ENCODE data around the gene SMCO2.
A peak's percentile ranks its signal among the peaks of the same experiment; 100 is the strongest.
"Not testable (repeated sequence)": the region's sequence is repeated elsewhere in the genome, so short reads cannot be mapped to it uniquely, and the experiment has no call there.

Gene SMCO2

DNA sequence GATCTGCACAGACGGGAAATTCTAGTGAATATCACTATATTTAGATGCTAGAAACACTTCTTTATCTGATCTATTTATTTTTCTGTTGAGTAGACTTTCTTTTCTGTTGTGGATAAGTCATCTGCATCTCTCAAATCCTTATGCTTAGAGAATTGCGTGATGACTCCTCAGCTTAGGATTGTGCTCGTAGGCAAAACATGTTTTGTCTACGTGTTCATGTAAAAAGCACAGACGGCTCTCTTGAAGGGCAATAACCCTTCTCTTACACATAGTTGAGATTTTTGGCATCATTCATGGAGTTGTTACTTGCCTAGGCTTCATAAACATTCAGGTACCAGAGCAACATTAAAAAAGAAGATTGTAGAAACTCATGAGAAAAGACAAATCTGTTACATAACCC is 96.1 kb downstream of the SMCO2 start:
- no peak for TF ChIP-seq TOX (CRISPR knock-in tag; IDR thresholded peaks at IDR 0.05; ENCODE audit: borderline replicate concordance)
- no peak for TF ChIP-seq ZC3H10 (CRISPR knock-in tag; IDR thresholded peaks at IDR 0.05)
- TF ChIP-seq OSR1 (CRISPR knock-in tag; IDR thresholded peaks at IDR 0.05), result no peak
- TF ChIP-seq ISL1 (CRISPR knock-in tag; IDR thresholded peaks at IDR 0.05), result no peak
- no peak for TF ChIP-seq ZFP30 (CRISPR knock-in tag; IDR thresholded peaks at IDR 0.05)
- no peak for TF ChIP-seq SNAI2 (CRISPR knock-in tag; IDR thresholded peaks at IDR 0.05)
- no peak for TF ChIP-seq ZFP3 (CRISPR knock-in tag; IDR thresholded peaks at IDR 0.05)
- TF ChIP-seq, protein P1, sequence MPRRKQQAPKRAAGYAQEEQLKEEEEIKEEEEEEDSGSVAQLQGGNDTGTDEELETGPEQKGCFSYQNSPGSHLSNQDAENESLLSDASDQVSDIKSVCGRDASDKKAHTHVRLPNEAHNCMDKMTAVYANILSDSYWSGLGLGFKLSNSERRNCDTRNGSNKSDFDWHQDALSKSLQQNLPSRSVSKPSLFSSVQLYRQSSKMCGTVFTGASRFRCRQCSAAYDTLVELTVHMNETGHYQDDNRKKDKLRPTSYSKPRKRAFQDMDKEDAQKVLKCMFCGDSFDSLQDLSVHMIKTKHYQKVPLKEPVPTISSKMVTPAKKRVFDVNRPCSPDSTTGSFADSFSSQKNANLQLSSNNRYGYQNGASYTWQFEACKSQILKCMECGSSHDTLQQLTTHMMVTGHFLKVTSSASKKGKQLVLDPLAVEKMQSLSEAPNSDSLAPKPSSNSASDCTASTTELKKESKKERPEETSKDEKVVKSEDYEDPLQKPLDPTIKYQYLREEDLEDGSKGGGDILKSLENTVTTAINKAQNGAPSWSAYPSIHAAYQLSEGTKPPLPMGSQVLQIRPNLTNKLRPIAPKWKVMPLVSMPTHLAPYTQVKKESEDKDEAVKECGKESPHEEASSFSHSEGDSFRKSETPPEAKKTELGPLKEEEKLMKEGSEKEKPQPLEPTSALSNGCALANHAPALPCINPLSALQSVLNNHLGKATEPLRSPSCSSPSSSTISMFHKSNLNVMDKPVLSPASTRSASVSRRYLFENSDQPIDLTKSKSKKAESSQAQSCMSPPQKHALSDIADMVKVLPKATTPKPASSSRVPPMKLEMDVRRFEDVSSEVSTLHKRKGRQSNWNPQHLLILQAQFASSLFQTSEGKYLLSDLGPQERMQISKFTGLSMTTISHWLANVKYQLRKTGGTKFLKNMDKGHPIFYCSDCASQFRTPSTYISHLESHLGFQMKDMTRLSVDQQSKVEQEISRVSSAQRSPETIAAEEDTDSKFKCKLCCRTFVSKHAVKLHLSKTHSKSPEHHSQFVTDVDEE (CRISPR knock-in tag; IDR thresholded peaks at IDR 0.05), result no peak
- no peak for TF ChIP-seq BACH2 (CRISPR knock-in tag; IDR thresholded peaks at IDR 0.05; ENCODE audit: borderline replicate concordance)
- no peak for TF ChIP-seq TCF4 (CRISPR knock-in tag; IDR thresholded peaks at IDR 0.05; ENCODE audit: borderline replicate concordance)
- no peak for TF ChIP-seq ZNF8 (CRISPR knock-in tag; IDR thresholded peaks at IDR 0.05)
- TF ChIP-seq RARB (CRISPR knock-in tag; IDR thresholded peaks at IDR 0.05), result no peak
- peak; percentile 85 for ATAC-seq

DNA sequence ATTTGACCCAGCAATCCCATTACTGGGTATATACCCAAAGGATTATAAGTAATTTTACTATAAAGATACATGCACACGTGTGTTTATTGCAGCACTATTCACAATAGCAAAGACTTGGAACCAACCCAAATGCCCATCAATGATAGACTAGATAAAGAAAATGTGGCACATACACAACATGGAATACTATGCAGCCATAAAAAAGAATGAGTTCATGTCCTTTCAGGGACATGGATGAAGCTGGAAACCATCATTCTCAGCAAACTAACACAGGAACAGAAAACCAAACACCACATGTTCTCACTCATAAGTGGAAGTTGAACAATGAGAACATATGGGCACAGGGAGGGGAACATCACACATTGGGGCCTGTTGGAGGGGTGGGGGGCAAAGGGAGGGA is 98.3 kb downstream of the SMCO2 start:
- not testable (repeated sequence) for ATAC-seq

DNA sequence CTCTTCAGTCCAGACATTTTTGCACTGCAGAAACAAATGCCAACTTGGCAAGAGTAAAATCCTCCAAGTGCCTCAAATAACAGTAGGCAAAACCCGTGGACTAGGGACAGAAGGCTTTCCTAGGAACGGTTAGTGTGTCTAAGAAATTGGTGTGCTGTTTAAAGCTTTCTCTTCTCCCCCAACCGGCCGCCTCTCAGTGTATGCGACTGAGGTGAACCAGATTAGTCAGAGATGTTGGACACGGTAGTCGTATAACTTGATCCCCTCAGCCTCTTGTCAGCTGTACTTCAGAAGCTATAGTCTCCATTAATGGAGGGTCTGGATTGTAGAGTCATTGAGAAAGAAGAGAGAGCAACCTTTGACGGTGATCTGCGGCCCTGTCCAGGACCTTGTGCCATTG is 99.1 kb downstream of the SMCO2 start:
- TF ChIP-seq, protein P1 (CRISPR knock-in tag; IDR thresholded peaks at IDR 0.05), result no peak
- TF ChIP-seq, protein P2, sequence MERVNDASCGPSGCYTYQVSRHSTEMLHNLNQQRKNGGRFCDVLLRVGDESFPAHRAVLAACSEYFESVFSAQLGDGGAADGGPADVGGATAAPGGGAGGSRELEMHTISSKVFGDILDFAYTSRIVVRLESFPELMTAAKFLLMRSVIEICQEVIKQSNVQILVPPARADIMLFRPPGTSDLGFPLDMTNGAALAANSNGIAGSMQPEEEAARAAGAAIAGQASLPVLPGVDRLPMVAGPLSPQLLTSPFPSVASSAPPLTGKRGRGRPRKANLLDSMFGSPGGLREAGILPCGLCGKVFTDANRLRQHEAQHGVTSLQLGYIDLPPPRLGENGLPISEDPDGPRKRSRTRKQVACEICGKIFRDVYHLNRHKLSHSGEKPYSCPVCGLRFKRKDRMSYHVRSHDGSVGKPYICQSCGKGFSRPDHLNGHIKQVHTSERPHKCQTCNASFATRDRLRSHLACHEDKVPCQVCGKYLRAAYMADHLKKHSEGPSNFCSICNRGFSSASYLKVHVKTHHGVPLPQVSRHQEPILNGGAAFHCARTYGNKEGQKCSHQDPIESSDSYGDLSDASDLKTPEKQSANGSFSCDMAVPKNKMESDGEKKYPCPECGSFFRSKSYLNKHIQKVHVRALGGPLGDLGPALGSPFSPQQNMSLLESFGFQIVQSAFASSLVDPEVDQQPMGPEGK (CRISPR knock-in tag; IDR thresholded peaks at IDR 0.05; ENCODE audit: borderline replicate concordance), result no peak
- no peak for TF ChIP-seq OSR1 (CRISPR knock-in tag; IDR thresholded peaks at IDR 0.05)
- TF ChIP-seq, protein P3, sequence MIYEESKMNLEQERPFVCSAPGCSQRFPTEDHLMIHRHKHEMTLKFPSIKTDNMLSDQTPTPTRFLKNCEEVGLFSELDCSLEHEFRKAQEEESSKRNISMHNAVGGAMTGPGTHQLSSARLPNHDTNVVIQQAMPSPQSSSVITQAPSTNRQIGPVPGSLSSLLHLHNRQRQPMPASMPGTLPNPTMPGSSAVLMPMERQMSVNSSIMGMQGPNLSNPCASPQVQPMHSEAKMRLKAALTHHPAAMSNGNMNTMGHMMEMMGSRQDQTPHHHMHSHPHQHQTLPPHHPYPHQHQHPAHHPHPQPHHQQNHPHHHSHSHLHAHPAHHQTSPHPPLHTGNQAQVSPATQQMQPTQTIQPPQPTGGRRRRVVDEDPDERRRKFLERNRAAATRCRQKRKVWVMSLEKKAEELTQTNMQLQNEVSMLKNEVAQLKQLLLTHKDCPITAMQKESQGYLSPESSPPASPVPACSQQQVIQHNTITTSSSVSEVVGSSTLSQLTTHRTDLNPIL (CRISPR knock-in tag; IDR thresholded peaks at IDR 0.05; ENCODE audit: low read depth), result no peak
- TF ChIP-seq CSDC2 (CRISPR knock-in tag; IDR thresholded peaks at IDR 0.05), result no peak
- no peak for TF ChIP-seq ZFP30 (CRISPR knock-in tag; IDR thresholded peaks at IDR 0.05)
- TF ChIP-seq ESRRG (CRISPR knock-in tag; IDR thresholded peaks at IDR 0.05), result no peak
- no peak for TF ChIP-seq TCF4 (CRISPR knock-in tag; IDR thresholded peaks at IDR 0.05; ENCODE audit: borderline replicate concordance)
- TF ChIP-seq ZC3H10 (CRISPR knock-in tag; IDR thresholded peaks at IDR 0.05), result no peak
- TF ChIP-seq SNAI2 (CRISPR knock-in tag; IDR thresholded peaks at IDR 0.05), result no peak
- TF ChIP-seq, protein P4, sequence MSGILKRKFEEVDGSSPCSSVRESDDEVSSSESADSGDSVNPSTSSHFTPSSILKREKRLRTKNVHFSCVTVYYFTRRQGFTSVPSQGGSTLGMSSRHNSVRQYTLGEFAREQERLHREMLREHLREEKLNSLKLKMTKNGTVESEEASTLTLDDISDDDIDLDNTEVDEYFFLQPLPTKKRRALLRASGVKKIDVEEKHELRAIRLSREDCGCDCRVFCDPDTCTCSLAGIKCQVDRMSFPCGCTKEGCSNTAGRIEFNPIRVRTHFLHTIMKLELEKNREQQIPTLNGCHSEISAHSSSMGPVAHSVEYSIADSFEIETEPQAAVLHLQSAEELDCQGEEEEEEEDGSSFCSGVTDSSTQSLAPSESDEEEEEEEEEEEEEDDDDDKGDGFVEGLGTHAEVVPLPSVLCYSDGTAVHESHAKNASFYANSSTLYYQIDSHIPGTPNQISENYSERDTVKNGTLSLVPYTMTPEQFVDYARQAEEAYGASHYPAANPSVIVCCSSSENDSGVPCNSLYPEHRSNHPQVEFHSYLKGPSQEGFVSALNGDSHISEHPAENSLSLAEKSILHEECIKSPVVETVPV (CRISPR knock-in tag; IDR thresholded peaks at IDR 0.05), result no peak
- TF ChIP-seq RARB (CRISPR knock-in tag; IDR thresholded peaks at IDR 0.05), result no peak
- no peak for TF ChIP-seq TOX (CRISPR knock-in tag; IDR thresholded peaks at IDR 0.05; ENCODE audit: borderline replicate concordance)
- no peak for TF ChIP-seq GLIS3 (CRISPR knock-in tag; IDR thresholded peaks at IDR 0.05)
- no peak for TF ChIP-seq ZNF70 (CRISPR knock-in tag; IDR thresholded peaks at IDR 0.05)
- no peak for TF ChIP-seq ZFP3 (CRISPR knock-in tag; IDR thresholded peaks at IDR 0.05)
- ATAC-seq, result no peak

All from SK-N-SH treated with all-trans-retinoic acid at 6 μM for 48 hours (cell line).